Testis (tissue), 2 donors: ENCODE data around the gene BCORL1.

Experiments
- POLR2A ChIP-seq: fragments of 450-650 bp; IDR thresholded peaks from one replicate; pipeline ENCODE4 v1.6.1; 2017; ENCODE audit warnings: antibody characterized with exemption, mild to moderate bottlenecking, moderate library complexity
- TF ChIP-seq, protein P1 (sequence below), 3 experiments: fragments of 450-650 bp in 2 of 3; fragments of 200-600 bp in 1 of 3; sonication (generic) in 1 of 3; IDR thresholded peaks; one replicate each; pipeline ENCODE4 v1.5.1; 2016 to 2019; ENCODE audit warnings: antibody characterized with exemption in 3 of 3, mild to moderate bottlenecking in 2 of 3, moderate library complexity in 1 of 3

- TF ChIP-seq, protein P1, sequence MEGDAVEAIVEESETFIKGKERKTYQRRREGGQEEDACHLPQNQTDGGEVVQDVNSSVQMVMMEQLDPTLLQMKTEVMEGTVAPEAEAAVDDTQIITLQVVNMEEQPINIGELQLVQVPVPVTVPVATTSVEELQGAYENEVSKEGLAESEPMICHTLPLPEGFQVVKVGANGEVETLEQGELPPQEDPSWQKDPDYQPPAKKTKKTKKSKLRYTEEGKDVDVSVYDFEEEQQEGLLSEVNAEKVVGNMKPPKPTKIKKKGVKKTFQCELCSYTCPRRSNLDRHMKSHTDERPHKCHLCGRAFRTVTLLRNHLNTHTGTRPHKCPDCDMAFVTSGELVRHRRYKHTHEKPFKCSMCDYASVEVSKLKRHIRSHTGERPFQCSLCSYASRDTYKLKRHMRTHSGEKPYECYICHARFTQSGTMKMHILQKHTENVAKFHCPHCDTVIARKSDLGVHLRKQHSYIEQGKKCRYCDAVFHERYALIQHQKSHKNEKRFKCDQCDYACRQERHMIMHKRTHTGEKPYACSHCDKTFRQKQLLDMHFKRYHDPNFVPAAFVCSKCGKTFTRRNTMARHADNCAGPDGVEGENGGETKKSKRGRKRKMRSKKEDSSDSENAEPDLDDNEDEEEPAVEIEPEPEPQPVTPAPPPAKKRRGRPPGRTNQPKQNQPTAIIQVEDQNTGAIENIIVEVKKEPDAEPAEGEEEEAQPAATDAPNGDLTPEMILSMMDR (IDR thresholded peaks at IDR 0.05): no peak
- TF ChIP-seq POLR2A: no peak
Observed at GRCh38 chrX:129954804-129955203, 27.6 kb upstream of the BCORL1 start.
